Hepatocyte (in vitro differentiated cells): Measurements from ENCODE around the gene ATP8A2.

Experiments
- CTCF ChIP-seq: fragments of 200-600 bp; sonication (generic); IDR thresholded peaks from 2 replicates; pipeline ENCODE4 v1.5.1; 2016; ENCODE audit warnings: antibody characterized with exemption, mild to moderate bottlenecking; ENCODE audit not compliant: poor library complexity
- EZH2 ChIP-seq: fragments of 200-600 bp; sonication (generic); IDR thresholded peaks from 2 replicates; pipeline ENCODE4 v1.6.1; 2016; ENCODE audit warnings: antibody characterized with exemption, mild to moderate bottlenecking, borderline replicate concordance
- EZH2phosphoT487 ChIP-seq: fragments of 200-600 bp; sonication (generic); IDR thresholded peaks from one replicate; pipeline ENCODE4 v1.6.1; 2018; ENCODE audit warnings: antibody characterized with exemption, mild to moderate bottlenecking, low read depth, moderate library complexity; ENCODE audit not compliant: unreplicated experiment, severe bottlenecking

GRCh38 chr13:25764378-25764777, 392.6 kb downstream of the ATP8A2 start:
- TF ChIP-seq CTCF (no peak), EZH2phosphoT487 (no peak), EZH2 (no peak)
